Measurements from ENCODE around the gene TPX2.
"Not testable (repeated sequence)": the region's sequence is repeated elsewhere in the genome, so short reads cannot be mapped to it uniquely, and the experiment has no call there.

TPX2 gene

GRCh38 chr20:31720486-31721407, 18.3 kb upstream of the TPX2 start:
- DNase-seq: no peak

- DNase-seq: no peak
These were observed 17.5 kb upstream of the TPX2 start for GRCh38 chr20:31721408-31722256.

- DNase-seq: peak; percentile 38
These were observed 16.6 kb upstream of the TPX2 start, which contains the start of gene BCL2L1 for GRCh38 chr20:31722257-31723068. TSS of gene BCL2L1 (minus strand) at chr20:31722868. CDS start at chr20:31722218, 650 bp downstream.

DNA sequence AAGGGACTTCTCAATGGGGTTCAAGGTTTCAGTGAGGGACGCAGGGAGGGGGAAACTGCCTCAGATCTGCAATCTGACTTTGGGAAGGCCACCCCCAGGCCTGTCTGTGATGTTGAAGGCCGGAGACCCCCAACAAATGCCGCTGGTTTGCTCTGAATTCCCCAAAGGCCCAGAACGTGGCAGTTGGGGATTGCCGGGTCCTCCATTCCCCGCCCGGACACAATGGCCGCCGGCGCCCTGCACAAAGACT, 16.1 kb upstream of the TPX2 start:
- DNase-seq: no peak

- DNase-seq: peak; percentile 96
These were observed 15.6 kb upstream of the TPX2 start for GRCh38 chr20:31723319-31724078.

GRCh38 chr20:31731321-31731717, 7.8 kb upstream of the TPX2 start:
- DNase-seq: no peak

- no peak for DNase-seq
These were observed 474 bp downstream of the TPX2 start for GRCh38 chr20:31739550-31739977.

DNA sequence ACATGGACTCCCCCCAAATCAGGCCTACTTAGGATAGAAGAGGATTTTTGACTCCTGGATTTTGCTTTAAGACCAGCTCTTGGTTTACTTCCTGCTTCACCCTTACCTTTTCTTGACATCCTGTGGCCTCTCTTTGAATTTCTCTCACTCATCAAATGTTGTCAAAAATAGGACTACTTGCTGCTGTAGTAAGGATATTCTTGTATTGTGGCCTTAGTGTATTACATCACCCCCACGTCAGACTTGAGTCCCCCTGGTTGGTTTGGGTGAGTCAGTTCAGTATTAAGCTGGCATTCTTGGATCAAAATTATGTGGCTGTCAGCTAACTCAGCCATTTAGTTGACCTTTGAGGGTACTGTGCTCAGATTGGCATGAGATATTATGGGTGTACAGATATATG, 1.1 kb downstream of the TPX2 start:
- DNase-seq: no peak

DNA sequence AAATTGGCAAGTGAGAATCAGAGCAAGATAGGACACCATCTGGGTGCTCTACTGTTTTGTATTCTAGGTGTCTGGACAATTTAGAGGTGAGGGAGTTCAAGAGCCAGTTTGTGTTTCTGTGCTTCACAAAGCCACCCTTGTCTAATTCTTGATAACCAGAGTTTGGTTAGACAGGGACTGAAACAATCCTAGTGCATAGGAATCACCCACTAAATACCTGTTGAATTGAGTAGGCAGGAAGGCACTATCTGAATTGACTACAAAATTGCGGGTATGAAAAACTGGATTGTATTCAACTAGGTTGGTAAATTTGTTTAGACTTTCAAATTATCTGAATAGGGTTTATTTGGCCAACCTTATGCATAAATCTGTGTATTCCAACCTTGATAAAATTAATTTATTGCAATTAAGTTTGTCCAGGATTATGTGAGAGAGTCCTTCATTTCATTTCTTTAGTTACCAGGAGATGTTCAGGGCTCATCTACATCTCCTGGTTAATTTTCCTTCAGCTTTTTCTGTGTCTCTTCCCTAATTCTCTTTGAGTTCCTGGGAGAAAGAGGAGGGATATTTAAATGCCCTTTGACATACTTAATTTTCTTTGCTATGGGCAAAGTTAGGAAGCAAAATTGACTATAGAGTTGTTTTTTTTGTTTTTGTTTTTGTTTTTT, 1.7 kb downstream of the TPX2 start:
- DNase-seq: no peak

DNA sequence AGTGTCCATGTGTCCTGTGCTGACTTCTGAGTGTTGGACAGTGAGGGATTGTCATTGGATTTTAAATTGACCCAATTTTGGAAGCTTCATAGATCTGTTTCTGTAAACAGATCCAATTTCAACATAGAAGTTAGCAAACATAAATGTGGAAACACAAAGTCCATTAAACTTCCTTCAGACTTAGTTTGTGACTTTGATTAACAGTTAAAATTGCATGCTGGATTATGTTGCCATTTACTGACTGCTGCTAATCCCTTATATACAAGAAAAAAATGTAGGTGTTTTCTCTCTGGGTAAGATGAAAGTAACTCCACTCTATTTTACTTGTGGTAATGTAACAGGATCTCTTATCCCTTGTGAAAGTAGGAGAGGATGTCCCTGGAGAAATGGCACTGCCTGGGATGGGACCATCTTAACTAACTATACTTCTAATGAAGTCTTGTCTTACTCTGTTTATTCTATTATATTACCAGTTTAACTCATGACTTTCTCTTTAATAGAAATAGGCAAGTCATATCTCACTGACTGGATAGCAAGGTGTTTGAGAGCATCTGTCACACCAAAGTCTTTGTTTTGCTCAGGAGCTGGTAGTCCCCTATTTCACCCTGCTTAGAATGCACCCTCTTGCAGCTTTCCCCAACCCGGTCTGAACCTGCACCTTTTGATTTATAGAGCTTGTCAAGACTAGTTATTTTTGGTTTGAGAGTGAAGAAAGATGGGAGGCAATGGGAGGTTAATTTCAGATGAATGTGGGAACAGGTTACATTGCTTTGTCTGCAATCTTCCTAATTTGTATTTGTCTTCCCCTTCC, 7.2 kb downstream of the TPX2 start:
- no peak for DNase-seq

GRCh38 chr20:31747028-31747427, 7.9 kb downstream of the TPX2 start:
- not testable (repeated sequence) for DNase-seq

GRCh38 chr20:31747640-31748039, 8.6 kb downstream of the TPX2 start:
- DNase-seq: no peak

- DNase-seq: no peak
These were observed 10.1 kb downstream of the TPX2 start for GRCh38 chr20:31749223-31749622.

DNA sequence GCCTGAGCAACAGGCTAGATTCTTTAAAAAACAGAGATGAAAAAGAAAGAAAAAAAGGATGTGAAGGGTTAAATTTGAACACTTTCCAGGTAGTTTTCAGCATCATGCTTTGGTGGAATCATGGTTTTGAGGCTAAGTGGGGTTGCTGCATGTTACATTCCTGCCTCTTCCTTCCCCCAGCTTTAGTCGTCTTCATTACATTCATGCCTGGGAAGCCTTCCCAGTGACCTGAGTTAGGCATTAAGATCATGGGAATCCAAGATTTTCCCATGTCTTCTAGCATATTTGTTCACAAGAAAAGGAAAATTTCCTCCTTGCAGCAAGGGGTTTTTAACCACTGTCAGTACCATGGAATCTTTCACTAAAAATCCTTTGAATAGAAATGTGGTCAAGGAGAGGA, 12.0 kb downstream of the TPX2 start:
- no peak for DNase-seq

- DNase-seq: no peak
These were observed 18.2 kb downstream of the TPX2 start for GRCh38 chr20:31757254-31757653.

GRCh38 chr20:31758521-31758920, 19.4 kb downstream of the TPX2 start:
- DNase-seq: no peak

DNA sequence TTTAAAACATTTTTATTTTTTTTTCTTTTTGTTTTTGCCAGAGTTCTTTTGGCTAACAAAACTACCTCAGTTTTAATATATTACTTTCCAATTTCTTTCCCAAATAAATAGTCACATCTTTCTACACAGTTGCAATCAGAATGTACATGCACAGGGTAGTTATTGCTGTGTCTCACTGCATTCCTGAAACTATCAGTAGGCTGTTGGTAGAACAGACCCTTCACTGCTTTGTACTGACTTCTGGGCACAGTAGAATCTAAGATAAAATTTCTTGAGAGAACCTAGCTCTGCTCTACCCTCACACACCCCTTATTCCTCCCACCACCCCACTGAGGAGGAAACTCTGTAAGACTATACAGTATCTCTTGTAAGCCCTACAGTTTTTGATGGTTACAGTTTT, 19.9 kb downstream of the TPX2 start:
- no peak for DNase-seq

- no peak for DNase-seq
These were observed 20.9 kb downstream of the TPX2 start for GRCh38 chr20:31759836-31760518.

DNA sequence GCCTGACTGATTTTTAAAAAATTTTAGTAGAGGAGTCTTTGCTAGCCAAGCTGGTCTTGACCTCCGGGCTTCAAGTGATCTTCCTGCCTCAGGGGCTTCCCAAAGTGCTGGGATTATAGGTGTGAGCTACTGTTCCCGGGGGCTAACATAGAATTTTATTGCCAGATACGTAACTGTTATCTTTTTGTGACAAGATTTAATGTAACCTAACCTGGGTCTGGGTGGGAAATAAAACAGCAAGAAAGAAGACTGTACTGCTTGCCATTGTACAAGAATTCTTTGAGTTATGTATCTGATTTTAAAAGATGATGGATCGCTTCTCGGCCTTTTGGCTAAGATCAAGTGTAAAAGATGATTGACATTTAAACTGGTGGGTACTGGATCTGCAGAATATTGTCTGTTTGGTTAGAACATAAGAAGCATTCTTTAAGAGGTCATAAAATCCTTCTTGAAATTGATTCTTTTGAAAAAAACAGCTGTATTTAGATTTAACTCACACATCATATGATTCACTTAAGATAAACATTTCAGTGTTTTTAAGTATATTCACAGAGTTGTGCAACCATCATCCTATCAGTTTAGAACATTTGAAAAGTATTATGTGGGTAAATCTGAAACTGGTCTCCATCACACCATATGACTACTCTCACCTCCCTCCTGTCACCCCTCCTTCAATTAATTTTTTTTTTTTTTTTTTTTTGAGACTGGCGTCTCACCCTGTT, 21.6 kb downstream of the TPX2 start:
- no peak for DNase-seq

Measured in activated CD4-positive, alpha-beta T cell treated with anti-CD3 and anti-CD28 coated beads for 1 hour (primary cell).